ENCODE results near the gene MAGEB5.
"Not testable (repeated sequence)": the region's sequence is repeated elsewhere in the genome, so short reads cannot be mapped to it uniquely, and the experiment has no call there.

The MAGEB5 gene, protein sequence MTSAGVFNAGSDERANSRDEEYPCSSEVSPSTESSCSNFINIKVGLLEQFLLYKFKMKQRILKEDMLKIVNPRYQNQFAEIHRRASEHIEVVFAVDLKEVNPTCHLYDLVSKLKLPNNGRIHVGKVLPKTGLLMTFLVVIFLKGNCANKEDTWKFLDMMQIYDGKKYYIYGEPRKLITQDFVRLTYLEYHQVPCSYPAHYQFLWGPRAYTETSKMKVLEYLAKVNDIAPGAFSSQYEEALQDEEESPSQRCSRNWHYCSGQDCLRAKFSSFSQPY

DNA sequence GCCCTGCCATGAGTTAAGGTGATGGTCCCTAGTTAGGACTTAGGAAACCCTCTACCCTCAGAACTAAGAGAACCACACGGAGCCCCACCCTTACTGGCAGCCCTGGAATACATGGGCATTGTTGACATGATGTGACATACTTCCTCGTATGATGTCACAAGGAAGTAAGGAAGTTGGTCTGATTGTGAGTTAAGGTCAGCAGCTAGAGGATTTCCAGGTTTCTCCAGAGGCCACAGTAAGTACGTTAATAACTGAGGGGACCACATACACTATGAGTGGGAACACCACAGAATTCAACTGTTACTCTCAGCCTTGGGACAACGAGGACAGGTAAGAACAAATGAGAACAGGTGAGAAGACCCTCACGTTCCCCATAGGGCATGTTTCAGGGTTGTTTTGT lies at the start of gene MAGEB5:
MAGEB5 (plus strand) TSS at position 301 of the 400 bp plus-strand sequence. CDS start 1,133 bp downstream, outside the sequence.
- DNase-seq: no peak

DNA sequence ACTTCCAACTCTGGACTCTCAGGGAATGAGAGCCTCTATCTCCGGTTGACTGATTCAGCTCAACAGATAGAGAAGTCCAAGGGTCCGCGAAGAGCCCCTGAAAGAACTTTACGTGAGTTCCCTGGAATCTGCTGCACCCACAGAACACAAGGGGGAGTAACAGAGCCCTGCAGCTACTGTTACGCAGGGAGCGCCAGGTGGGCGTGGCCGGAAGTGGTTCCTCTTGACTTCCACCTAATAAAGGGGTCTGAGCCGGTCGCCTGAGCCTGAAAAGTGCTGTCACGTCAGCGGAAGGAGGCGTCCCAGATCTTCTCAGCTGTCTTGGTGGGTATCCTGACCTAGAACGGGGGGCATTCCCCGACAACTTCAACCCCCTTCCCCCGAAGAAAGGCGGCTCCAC lies 23.8 kb upstream of the MAGEB5 start, which contains the start of gene MAGEB6:
MAGEB6 (plus strand) TSS at position 237 of the 400 bp plus-strand sequence. CDS start 1,407 bp downstream, outside the sequence.
- DNase-seq: no peak

DNA sequence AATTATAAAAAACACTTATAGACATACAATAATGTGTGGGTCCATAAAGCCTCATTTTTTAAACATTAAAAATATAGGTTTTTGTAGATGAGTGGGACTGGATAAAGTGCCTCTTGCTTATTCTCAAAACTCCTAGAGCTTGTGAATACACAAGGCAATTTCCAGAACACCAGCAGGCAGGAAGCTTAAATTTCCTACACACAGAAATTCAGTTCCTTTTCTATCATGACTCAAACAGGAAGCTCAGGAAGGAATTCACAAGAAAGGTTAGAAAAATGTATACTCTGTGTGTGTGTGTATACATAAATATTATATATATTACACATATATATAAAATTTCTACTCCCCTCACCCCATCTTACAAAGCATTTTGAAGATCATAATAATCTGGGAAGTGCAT lies 12.4 kb upstream of the MAGEB5 start:
- no peak for DNase-seq

DNA sequence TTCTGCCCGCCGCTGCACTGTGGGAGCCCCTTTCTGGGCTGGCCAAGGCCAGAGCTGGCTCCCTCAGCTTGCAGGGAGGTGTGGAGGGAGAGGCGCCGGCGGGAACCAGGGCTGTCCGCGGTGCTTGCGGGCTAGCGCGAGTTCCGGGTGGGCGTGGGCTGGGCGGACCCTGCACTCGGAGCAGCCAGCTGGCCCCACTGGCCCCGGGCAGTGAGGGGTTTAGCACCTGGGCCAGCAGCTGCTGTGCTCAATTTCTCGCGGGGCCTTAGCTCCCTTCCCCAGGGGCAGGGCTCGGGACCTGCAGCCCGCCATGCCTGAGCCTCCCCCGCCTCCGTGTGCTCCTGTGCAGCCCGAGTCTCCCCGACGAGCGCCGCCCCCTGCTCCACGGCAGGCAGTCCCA lies 11.3 kb upstream of the MAGEB5 start:
- DNase-seq: not testable (repeated sequence)

DNA sequence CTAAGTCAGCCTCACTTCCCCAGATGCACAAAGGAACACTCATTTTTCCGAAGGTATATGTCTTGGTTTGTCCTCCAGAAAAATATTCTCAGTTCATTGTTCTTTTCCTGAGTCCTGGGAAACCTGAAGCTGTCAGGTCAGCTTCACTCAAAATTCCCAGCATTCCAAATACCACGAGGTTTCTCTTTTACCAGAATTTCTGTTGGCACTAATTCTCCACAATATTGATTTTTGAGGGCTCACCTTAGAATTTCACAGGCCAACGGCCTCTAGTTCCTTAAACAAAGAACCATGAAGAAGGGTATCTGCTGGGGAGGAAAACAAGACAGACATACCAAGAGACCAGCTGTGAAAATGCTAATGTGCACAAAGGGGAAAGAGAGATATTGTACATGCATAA lies 8.0 kb upstream of the MAGEB5 start:
- DNase-seq: no peak

DNA sequence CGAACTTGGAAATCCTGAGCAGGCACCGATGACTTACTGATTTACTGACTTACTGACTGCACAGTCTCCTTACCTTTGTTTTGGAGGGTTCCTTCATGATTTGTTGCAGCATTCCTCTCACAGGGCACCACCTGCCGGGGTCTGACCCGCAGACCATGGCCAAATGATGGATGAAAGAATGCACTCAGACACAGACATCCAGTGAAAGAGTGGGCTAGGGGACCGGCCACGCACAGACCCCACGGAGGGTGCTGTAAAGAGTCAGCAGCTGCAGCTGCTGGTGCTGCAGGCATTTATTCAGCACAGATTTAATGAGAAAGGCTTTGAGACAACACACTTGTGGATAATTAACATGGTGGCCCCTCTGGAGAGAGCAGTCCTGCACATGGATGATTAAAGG lies 3.4 kb downstream of the MAGEB5 start:
- DNase-seq: no peak

DNA sequence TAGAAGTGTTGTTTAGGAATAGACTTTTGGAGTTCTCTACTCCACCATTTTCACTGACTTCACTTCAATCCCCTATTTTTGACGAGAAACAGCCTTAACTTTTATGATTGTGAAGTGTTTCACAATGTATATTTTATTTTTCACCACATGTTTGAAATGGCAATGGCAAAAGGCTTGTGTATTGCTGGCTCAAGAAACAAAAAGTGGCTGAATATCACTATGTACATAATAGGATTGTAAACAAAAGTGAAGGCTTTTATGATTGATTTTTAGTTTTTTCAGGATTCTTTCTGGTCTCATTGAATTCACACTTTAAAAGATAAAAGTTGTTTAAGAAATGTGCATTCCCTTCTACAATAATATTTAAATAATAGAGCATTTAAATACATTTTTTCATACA lies 18.2 kb downstream of the MAGEB5 start:
- no peak for DNase-seq

DNA sequence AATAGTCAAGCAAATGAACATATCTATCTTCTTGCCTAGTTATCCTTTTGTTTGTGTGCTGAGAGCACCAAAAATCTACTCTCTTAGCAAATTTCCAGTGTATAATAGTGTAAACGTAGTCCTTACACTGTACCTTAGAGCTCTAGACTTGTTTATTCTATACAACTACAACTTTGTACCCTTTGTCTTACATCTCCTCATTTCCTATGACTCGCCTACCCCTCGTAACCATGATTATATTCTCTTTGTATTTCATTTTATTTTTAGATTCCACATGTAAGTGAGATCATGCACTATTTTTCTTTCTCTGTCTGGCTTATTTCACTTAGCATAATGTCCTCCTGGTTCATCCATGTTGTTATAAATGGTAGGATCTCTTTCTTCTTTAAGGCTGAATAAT lies 37.6 kb downstream of the MAGEB5 start:
- no peak for DNase-seq

DNA sequence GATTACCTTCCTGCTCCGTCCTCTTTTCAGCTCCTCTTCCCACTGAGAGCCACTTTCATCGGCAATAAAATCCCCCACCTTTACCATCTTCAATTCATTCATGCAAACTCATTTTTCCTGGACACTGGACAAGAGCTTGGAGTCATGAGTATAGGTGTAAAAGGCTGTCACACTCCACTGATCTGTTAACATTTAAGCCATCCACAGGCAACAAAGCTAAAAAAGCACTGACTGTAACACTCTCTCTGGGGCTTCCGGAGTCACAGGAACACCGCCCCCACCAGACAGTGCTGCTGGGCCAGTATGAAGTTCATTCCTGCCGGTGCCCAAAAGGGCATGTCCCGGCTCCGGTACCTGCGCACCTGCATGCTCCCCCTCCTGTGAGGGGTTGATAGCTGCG lies 38.5 kb downstream of the MAGEB5 start:
- DNase-seq: no peak

DNA sequence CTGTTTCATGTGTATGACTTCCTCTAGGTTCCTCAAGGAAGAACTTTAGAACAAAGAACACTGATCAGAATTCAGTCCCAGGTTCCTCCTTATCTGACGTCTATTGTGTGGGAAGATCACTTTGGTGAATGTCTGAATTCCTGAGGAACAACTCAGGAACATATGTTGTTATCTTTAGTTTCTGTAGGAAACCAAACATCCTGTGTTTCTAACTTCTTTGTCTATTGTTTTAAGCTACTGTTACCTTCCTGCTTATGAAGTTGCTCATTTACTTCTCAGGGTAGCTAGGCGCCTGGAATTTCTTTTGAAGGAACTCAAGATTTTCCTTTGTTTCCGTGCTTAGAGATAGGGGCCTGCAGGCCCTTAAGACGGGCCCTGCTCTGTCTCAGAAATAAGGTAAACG lies 46.2 kb downstream of the MAGEB5 start:
- DNase-seq: no peak
